ENCODE measurements around the gene AFM.

The AFM gene

GRCh38 chr4:73451981-73452747 lies 29.4 kb upstream of the AFM start:
- DNase-seq, result no peak

GRCh38 chr4:73452953-73453700 lies 28.4 kb upstream of the AFM start:
- no peak for DNase-seq

- no peak for DNase-seq
These were observed 27.9 kb upstream of the AFM start for GRCh38 chr4:73453701-73454005.

- DNase-seq, result no peak
These were observed 26.6 kb upstream of the AFM start for GRCh38 chr4:73454920-73455319.

GRCh38 chr4:73456177-73457022 lies 25.1 kb upstream of the AFM start:
- DNase-seq, result no peak

- no peak for DNase-seq
These were observed 23.1 kb upstream of the AFM start for GRCh38 chr4:73458184-73459047.

GRCh38 chr4:73459048-73459421 lies 22.5 kb upstream of the AFM start:
- no peak for DNase-seq

GRCh38 chr4:73460913-73461522 lies 20.5 kb upstream of the AFM start:
- no peak for DNase-seq

GRCh38 chr4:73468170-73468569 lies 13.4 kb upstream of the AFM start:
- DNase-seq, result no peak

GRCh38 chr4:73470728-73471127 lies 10.8 kb upstream of the AFM start:
- DNase-seq, result no peak

GRCh38 chr4:73477176-73477575 lies 4.4 kb upstream of the AFM start:
- DNase-seq, result no peak

- DNase-seq, result no peak
These were observed 2.2 kb upstream of the AFM start for GRCh38 chr4:73479323-73479722.

- DNase-seq, result no peak
These were observed 3.5 kb downstream of the AFM start for GRCh38 chr4:73485085-73485484.

- no peak for DNase-seq
These were observed 4.1 kb downstream of the AFM start for GRCh38 chr4:73485596-73485995.

- DNase-seq, result no peak
These were observed 5.0 kb downstream of the AFM start for GRCh38 chr4:73486497-73486896.

GRCh38 chr4:73487233-73487632 lies 5.7 kb downstream of the AFM start:
- peak; percentile 26 for DNase-seq

GRCh38 chr4:73499996-73500765 lies 18.6 kb downstream of the AFM start:
- no peak for DNase-seq

GRCh38 chr4:73501664-73502265 lies 20.2 kb downstream of the AFM start:
- DNase-seq, result no peak

GRCh38 chr4:73505567-73505966 lies 24.0 kb downstream of the AFM start:
- no peak for DNase-seq

GRCh38 chr4:73507541-73507940 lies 26.0 kb downstream of the AFM start:
- DNase-seq, result no peak

- DNase-seq, result no peak
These were observed 27.1 kb downstream of the AFM start for GRCh38 chr4:73508651-73509050.
